ENCODE measurements around the gene PRKCZ. TPM values are rescaled to one million over a fixed set of nuclear protein-coding genes. Genes with fewer than 3 reads are reported as not detected.
"Not testable (repeated sequence)": the region's sequence is repeated elsewhere in the genome, so short reads cannot be mapped to it uniquely, and the experiment has no call there.

Gene PRKCZ
- total RNA-seq, 1 donor from 2014 or later = 20.8 TPM

- intact Hi-C loops (cut with micrococcal nuclease) = not testable (repeated sequence)
- DNase-seq (peak; percentile 50), ATAC-seq (peak; percentile 66)
Measured at GRCh38 chr1:2094269-2095158, 44.3 kb downstream of the PRKCZ start.

- intact Hi-C loops (cut with micrococcal nuclease) = no loop called here
- ATAC-seq (no peak), DNase-seq (no peak)
Measured at GRCh38 chr1:2095394-2095793, 45.2 kb downstream of the PRKCZ start.

GRCh38 chr1:2095981-2096736 is 45.9 kb downstream of the PRKCZ start:
- intact Hi-C loops (cut with micrococcal nuclease) = no loop called here
- DNase-seq = no peak
- ATAC-seq = no peak

DNA sequence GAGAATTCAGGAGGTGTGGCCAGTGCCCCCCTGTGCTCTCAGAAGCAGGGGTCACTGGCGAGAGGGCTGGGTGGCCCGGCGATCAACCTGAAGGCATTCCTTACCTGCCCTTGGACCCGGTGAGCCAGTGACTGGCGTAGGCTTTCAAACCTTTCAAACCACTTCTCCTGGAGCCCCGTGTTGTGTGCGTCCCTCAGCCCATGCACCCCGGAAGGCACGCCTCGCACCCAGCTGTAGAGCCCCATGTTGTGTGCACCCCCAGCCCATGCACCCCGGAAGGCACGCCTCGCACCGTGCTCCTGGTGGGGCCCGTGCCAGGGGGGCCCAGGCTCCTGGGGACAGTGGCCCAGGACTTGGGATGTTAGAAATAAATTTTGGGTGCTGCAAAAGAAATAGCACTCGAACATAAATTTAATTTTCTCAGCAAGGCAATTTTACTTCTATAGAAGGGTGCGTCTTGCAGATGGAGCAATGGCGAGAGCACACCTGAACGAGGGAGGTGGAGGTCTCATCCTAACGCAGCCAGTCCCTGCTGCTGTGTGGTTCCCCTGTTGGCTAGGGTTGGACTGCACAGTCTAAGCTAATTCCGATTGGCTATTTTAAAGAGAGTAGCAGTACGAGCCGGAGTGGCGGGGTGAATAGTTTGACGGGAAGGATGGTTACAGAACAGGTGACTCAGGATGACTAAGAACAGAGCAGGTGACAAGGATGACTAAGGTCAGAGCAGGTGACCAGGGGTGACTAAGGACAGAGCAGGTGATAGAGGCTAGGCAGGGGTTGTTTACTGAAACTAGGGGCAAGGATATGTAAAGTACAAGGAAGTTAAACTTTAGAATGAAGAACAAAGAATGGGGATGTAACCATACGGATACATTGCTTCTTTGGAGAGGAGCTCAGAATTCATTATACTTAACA is 47.4 kb downstream of the PRKCZ start:
- peak; percentile 9 for DNase-seq
- intact Hi-C loops (cut with micrococcal nuclease) = no loop called here
- ATAC-seq = no peak

GRCh38 chr1:2098301-2098698 is 48.1 kb downstream of the PRKCZ start:
- ATAC-seq (peak; percentile 54), DNase-seq (no peak)
- intact Hi-C loops (cut with micrococcal nuclease) = no loop called here

DNA sequence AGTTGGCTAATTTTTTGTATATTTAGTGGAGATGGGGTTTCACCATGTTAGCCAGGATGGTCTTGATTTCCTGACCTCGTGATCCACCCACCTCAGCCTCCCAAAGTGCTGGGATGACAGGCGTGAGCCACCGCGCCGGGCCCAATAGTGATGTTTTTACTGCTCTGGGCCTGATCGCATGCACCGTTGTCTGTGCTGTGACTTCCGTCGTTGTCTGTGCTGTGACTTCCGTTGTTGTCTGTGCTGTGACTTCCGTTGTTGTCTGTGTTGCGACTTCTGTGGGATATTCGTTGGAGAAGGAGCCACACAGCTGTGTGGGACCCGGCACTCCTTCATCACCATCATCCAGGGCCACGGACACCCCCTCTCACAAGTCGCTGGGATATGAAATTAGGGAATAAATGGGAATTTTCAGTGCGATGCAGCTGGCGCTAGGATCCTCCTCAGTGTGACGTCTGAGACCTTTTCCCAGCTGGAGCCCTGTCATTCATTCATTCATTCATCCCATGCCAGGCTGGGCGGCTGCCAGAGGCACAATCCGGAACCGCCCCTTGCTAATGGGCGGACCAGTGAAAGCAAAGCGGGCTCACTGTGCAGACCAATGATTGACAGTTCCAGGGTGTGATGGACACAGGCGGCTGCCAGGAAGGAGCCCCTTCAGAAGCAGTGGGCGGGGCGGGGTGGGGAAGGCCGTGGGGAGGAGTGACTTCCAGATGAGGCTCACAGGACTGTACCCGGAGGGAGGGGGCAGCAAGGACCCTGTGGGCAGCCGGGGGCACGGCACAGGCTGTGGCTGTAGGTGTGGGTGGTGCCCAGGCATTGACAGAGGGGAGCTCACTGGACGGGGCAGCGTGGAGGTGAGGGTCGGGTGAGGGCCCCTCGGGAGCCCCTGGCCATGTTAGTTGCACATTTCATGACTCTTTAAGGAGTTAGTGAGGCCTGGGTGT is 48.9 kb downstream of the PRKCZ start:
- no peak for DNase-seq
- intact Hi-C loops (cut with micrococcal nuclease) = no loop called here
- no peak for ATAC-seq

- ATAC-seq (no peak), DNase-seq (no peak)
- intact Hi-C loops (cut with micrococcal nuclease) = no loop called here
Measured at GRCh38 chr1:2099886-2100779, 49.9 kb downstream of the PRKCZ start.

GRCh38 chr1:2100780-2101108 is 50.5 kb downstream of the PRKCZ start:
- DNase-seq = no peak

GRCh38 chr1:2101531-2101930 is 51.3 kb downstream of the PRKCZ start:
- DNase-seq (no peak), ATAC-seq (no peak)
- intact Hi-C loops (cut with micrococcal nuclease) = no loop called here

More at GRCh38 chr1:2100780-2101108, 50.5 kb downstream of the PRKCZ start:
- no peak for ATAC-seq
- intact Hi-C loops (cut with micrococcal nuclease) = no loop called here

DNA sequence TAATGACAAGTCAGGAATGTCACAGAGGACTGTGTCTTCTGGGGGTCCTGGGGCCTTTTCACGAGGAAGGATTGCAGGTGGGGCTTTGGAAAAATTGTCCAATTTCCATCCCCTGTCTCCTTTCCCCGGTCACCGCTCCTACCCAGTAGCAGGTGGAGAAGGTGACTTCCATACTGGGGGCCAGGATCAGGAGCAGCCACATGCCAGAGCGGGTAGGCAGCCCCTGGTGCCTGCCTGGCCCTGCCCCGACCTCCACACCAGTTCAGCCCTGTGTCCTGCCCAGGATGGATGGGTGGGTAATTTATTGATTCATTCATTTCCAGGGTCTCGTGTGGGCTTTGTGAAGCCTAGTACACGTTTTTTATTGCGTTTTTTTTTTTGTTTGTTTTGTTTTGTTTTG is 51.7 kb downstream of the PRKCZ start:
- DNase-seq (no peak), ATAC-seq (no peak)
- intact Hi-C loops (cut with micrococcal nuclease) = no loop called here

GRCh38 chr1:2102753-2103152 is 52.5 kb downstream of the PRKCZ start:
- intact Hi-C loops (cut with micrococcal nuclease) = no loop called here
- DNase-seq (no peak), ATAC-seq (no peak)

DNA sequence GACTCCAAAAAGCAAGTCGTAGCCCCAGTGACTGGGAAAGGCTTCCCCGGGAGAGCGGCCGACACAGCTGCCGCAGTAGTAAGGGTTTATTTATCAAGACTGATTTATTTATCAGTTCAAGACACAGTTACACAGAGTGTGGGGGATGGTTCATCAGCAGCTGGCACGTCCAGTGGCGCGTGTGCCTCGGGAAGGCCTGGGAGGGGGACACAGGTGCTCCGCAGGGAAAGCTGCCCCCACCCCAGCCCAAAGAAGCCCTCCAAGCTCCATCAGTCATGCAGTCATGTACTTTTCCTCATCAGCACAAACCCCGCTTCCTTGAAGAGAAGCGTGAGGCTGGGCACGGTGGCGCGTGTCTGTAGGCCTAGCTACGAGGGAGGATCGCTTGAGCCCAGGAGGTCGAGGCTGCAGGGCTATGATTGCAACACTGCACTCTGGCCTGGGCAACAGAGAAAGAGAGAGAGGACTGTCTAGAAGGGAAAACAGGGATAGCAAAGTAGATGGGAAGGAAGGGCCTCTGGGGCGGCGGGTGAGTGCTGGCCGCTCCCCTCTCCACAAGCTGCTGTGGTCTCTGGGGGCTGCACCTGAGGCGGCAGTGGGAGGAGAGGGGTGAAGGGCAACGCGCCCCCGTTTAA is 53.2 kb downstream of the PRKCZ start:
- ATAC-seq (no peak), DNase-seq (peak; percentile 12)
- intact Hi-C loops (cut with micrococcal nuclease) = no loop called here

DNA sequence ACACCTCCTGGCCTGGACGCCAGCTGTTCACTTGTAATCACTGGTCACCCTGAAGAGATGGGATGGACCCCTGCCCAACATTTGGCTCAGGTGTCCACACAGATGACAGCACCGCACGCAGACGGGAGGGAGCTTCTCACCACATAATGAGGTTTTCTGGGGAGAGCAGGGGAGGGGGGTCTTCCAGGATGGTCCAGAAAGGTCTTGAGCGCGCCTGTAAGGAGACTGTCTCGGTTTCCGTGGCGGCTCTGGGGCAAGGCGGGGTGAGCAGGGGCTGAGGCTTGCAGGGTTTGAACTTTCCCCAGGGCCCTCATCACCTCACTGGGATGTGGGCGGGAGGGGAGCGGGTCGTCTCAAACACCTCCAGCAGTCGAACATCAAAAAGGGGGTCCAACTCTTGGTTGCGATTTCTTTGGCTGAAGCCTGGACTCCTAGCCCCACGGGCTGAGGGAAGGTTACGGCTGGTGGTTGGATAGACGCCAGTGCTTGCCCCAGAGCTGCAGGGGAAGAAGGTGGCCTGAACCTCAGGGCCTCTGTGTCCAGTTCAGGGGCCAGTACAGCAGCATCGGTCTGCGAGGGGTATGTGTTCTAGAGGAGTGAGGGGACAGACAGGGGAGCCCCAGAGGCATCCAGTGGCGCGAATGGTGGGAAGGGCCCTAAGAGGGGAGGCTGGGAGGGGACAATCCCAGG is 53.8 kb downstream of the PRKCZ start:
- peak; percentile 18 for DNase-seq
- intact Hi-C loops (cut with micrococcal nuclease) = no loop called here
- ATAC-seq = no peak

DNA sequence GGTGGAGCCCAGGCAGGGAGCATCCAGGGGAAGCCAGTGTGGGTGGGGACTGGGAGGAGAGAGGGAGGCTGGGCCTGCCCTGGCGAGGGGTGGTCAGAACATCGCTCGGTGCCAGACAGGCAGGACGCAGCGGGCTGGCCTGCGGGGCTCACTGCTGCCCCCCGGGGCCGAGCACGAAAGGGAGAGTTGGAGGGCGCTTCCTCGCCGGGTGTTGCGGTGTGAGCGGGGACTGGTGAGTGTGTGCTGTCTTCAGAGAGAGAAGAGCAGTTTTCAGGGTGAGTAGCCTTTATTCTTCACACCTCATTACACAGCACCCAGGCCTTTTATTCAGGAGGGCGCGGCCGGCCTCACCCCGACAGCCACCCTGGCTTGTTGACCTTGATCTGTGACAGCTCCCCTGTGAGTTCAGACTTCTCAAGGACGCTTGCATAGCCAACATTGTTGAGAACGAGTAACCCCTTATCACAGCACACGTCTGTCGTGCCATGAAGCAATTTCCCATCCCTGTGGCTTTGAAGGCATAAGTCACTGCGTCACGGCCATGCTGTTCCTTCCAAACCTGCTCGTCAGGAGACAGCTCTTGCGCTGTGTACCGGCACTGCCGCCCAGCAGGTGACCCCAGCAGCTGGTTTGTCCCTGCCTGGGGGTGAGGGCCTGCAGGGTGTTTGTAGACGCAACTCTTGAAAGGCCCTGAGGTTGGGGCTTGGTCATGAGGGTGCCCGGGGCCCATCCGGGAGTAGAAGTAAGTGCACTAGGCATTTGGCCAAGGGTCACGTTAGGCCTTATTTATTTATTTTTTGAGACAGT is 54.6 kb downstream of the PRKCZ start:
- intact Hi-C loops (cut with micrococcal nuclease) = no loop called here
- peak; percentile 33 for ATAC-seq
- DNase-seq = peak; percentile 27

DNA sequence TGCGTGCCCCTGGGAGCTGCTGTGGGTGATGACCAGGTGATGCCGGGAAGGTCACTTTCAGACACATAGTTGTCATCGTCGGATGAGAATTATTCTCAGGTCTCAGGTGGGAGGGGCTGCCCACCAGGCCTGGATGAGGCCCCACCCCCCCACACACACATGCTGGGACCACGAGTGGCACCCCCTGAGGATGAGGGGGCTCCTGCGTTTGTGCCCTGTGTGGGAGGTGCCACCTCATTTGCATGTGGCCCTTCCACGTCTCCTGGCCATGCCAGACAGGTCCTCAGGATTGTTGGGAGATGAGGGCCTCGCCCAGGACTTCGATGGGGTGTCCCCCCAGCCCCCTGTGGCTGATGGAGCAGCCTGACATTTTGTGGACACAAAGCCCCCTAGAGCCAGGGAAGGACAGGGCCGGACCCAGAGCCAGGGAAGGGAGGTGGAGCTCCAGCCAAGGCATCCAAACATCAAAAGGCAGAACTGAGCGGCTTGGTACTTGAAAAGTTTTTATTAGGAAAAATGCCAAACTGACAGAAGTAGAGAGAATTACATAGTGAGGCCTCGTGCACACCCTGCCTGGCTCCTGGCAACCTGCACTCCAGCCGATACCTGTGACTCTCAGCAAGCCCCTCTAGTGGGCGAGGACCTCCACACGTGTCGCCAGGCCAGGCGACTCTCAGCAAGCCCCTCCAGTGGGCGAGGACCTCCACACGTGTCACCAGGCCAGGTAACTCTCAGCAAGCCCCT is 55.7 kb downstream of the PRKCZ start:
- DNase-seq (peak; percentile 22), ATAC-seq (no peak)
- intact Hi-C loops (cut with micrococcal nuclease) = no loop called here
